Measurements from ENCODE around the gene PTS. TPM values are rescaled to one million over a fixed set of nuclear protein-coding genes. Genes with fewer than 3 reads are reported as not detected.

The PTS gene
- total RNA-seq, 1 donor = 52.2 TPM

DNA sequence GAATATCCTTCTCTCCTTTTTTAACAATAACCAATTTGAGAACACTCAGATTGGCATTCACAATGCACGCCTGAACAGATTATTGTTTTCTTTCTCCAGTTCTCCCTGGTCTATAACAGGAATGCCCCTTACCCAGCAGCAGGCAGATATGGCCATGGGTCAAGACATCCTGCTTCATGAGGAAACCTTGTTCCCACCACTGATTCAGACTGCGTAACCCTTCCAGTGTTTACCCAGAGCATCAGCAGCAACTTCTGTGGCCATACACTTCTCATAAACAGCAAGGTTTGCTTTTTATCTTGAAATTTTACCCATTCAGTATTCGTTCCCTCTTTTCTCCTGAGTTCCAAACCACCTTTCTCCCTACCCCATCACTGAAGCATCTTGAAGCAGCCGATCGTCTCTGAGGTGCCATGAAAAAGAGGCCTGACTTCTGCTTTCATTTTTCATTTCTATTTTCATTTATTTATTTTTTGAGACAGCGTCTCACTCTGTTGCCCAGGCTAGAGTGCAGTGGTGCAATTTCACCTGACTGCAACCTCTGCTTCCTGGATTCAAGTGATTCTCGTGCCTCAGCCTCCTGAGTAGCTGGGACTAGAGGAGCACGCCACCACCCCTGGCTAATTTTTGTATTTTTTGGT, 9.6 kb downstream of the PTS start:
- DNase-seq (ENCODE audit: low read depth) = no peak
- TF ChIP-seq, protein P1, sequence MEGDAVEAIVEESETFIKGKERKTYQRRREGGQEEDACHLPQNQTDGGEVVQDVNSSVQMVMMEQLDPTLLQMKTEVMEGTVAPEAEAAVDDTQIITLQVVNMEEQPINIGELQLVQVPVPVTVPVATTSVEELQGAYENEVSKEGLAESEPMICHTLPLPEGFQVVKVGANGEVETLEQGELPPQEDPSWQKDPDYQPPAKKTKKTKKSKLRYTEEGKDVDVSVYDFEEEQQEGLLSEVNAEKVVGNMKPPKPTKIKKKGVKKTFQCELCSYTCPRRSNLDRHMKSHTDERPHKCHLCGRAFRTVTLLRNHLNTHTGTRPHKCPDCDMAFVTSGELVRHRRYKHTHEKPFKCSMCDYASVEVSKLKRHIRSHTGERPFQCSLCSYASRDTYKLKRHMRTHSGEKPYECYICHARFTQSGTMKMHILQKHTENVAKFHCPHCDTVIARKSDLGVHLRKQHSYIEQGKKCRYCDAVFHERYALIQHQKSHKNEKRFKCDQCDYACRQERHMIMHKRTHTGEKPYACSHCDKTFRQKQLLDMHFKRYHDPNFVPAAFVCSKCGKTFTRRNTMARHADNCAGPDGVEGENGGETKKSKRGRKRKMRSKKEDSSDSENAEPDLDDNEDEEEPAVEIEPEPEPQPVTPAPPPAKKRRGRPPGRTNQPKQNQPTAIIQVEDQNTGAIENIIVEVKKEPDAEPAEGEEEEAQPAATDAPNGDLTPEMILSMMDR (IDR thresholded peaks at IDR 0.05; ENCODE audit: insufficient read depth, low read length) = no peak
- H3K4me3 ChIP-seq (ENCODE audit: low read depth, low read length) = no peak overlapping the region

- DNase-seq (ENCODE audit: low read depth) = no peak
Observed at GRCh38 chr11:112237451-112237850, 11.2 kb downstream of the PTS start.

GRCh38 chr11:112238041-112238440, 11.8 kb downstream of the PTS start:
- TF ChIP-seq, protein P1 (IDR thresholded peaks at IDR 0.05; ENCODE audit: insufficient read depth, low read length) = no peak
- no peak overlapping the region for H3K4me3 ChIP-seq (ENCODE audit: low read depth, low read length)
- no peak for DNase-seq (ENCODE audit: low read depth)

More at GRCh38 chr11:112237451-112237850, 11.2 kb downstream of the PTS start:
- H3K4me3 ChIP-seq (ENCODE audit: low read depth, low read length) = no peak overlapping the region
- TF ChIP-seq, protein P1 (IDR thresholded peaks at IDR 0.05; ENCODE audit: insufficient read depth, low read length) = no peak

DNA sequence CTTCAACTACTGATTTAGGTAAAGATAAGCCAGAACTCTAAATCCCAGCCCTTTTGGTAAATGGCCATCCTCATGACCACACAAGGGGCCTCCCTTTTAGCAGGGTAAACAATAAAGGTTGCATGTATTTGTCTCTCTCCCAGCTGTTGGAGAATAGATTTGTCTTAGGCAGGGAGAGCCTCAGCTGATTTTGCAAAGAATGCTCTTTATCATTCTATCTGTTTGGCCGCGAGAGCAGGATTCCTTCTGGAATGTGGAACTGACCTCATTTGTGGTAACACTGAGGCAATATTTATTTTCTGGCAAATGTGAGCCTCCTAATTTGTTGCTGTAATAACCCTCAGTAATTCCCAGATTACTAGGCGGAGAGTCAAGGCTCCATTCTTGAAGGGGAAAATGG, 15.3 kb downstream of the PTS start:
- H3K4me3 ChIP-seq (ENCODE audit: low read depth, low read length) = no peak overlapping the region
- TF ChIP-seq, protein P1 (IDR thresholded peaks at IDR 0.05; ENCODE audit: insufficient read depth, low read length) = no peak
- DNase-seq (ENCODE audit: low read depth) = peak; percentile 97

GRCh38 chr11:112247201-112247600, 21.0 kb downstream of the PTS start:
- TF ChIP-seq, protein P1 (IDR thresholded peaks at IDR 0.05; ENCODE audit: insufficient read depth, low read length) = no peak
- H3K4me3 ChIP-seq (ENCODE audit: low read depth, low read length) = no peak overlapping the region
- DNase-seq (ENCODE audit: low read depth) = peak; percentile 63

- H3K4me3 ChIP-seq (ENCODE audit: low read depth, low read length) = no peak overlapping the region
- DNase-seq (ENCODE audit: low read depth) = peak; percentile 58
- TF ChIP-seq, protein P1 (IDR thresholded peaks at IDR 0.05; ENCODE audit: insufficient read depth, low read length) = no peak
Observed at GRCh38 chr11:112248201-112248600, 22.0 kb downstream of the PTS start.

Data from fibroblast of the aortic adventitia (primary cell).